H9 (cell line): ENCODE data around the gene ANGPT4. TPM values are rescaled to one million over a fixed set of nuclear protein-coding genes. Genes with fewer than 3 reads are reported as not detected.

Source experiments
- DNase-seq: peaks from one replicate; pipeline ENCODE4 v3.0.0-alpha.2; 2017
- H2AFZ ChIP-seq: one replicate; pipeline ENCODE4 v1.6.1; 2013; ENCODE audit warnings: mild to moderate bottlenecking, low read length, control low read depth, moderate library complexity
- H2AK5ac ChIP-seq: 2 replicates; pipeline ENCODE4 v1.6.1; 2013; ENCODE audit warnings: low read length, control low read depth, mixed read lengths; ENCODE audit not compliant: insufficient read length
- H2BK120ac ChIP-seq: one replicate; pipeline ENCODE4 v1.6.1; 2013; ENCODE audit warnings: low read depth, mild to moderate bottlenecking, low read length, control low read depth, inconsistent platforms; ENCODE audit not compliant: poor library complexity, severe bottlenecking
- H2BK12ac ChIP-seq: 2 replicates; pipeline ENCODE4 v1.6.1; 2013; ENCODE audit warnings: low read length, control low read depth, mixed read lengths, low read depth; ENCODE audit not compliant: insufficient read length
- H2BK15ac ChIP-seq: 2 replicates; pipeline ENCODE4 v1.6.1; 2013; ENCODE audit warnings: low read depth, low read length, control low read depth
- H2BK20ac ChIP-seq: one replicate; pipeline ENCODE4 v1.6.1; 2013; ENCODE audit warnings: low read depth, mild to moderate bottlenecking, low read length, control low read depth, inconsistent platforms; ENCODE audit not compliant: poor library complexity, severe bottlenecking
- H2BK5ac ChIP-seq: 2 replicates; pipeline ENCODE4 v1.6.1; 2013; ENCODE audit warnings: low read length, control low read depth, mixed read lengths; ENCODE audit not compliant: insufficient read length
- H3K14ac ChIP-seq: 2 replicates; pipeline ENCODE4 v1.6.1; 2013; ENCODE audit warnings: low read length, control low read depth; ENCODE audit not compliant: insufficient read depth
- H3K18ac ChIP-seq: 2 replicates; pipeline ENCODE4 v1.6.1; 2013; ENCODE audit warnings: low read depth, mild to moderate bottlenecking, mixed read lengths, low read length, control low read depth; ENCODE audit not compliant: insufficient read length
- H3K23ac ChIP-seq: 2 replicates; pipeline ENCODE4 v1.6.1; 2013; ENCODE audit warnings: low read length, control low read depth, mixed read lengths, low read depth; ENCODE audit not compliant: insufficient read length
- H3K23me2 ChIP-seq: 2 replicates; pipeline ENCODE4 v1.6.1; 2013; ENCODE audit warnings: low read depth, mild to moderate bottlenecking, mixed read lengths, low read length, control low read depth; ENCODE audit not compliant: insufficient read length, poor library complexity, severe bottlenecking
- H3K27ac ChIP-seq: 2 replicates; pipeline ENCODE4 v1.5.1; 2013; ENCODE audit warnings: low read length, control low read depth, mixed read lengths, low read depth; ENCODE audit not compliant: insufficient read length
- H3K27me3 ChIP-seq: 2 replicates; pipeline ENCODE4 v1.6.1; 2013; ENCODE audit warnings: low read length, control low read depth, inconsistent platforms; ENCODE audit not compliant: insufficient read depth
- H3K4ac ChIP-seq: 2 replicates; pipeline ENCODE4 v1.6.1; 2013; ENCODE audit warnings: low read depth, mild to moderate bottlenecking, control low read depth, inconsistent platforms, low read length, moderate library complexity
- H3K4me1 ChIP-seq: 2 replicates; pipeline ENCODE4 v1.6.1; 2013; ENCODE audit warnings: low read length, control low read depth, inconsistent platforms; ENCODE audit not compliant: insufficient read depth
- H3K4me2 ChIP-seq: 2 replicates; pipeline ENCODE4 v1.6.1; 2013; ENCODE audit warnings: low read length, control low read depth, mixed read lengths; ENCODE audit not compliant: insufficient read length, insufficient read depth
- H3K56ac ChIP-seq: 2 replicates; pipeline ENCODE4 v1.6.1; 2013; ENCODE audit warnings: low read depth, mild to moderate bottlenecking, mixed read lengths, low read length, control low read depth; ENCODE audit not compliant: insufficient read length
- H3K79me1 ChIP-seq: 2 replicates; pipeline ENCODE4 v1.6.1; 2013; ENCODE audit warnings: low read depth, mild to moderate bottlenecking, moderate library complexity, low read length, control low read depth, inconsistent platforms; ENCODE audit not compliant: insufficient read depth, poor library complexity, severe bottlenecking
- H3K79me2 ChIP-seq: 2 replicates; pipeline ENCODE4 v1.6.1; 2013; ENCODE audit warnings: low read length, control low read depth, inconsistent platforms; ENCODE audit not compliant: insufficient read depth
- H3K9ac ChIP-seq: 2 replicates; pipeline ENCODE4 v1.6.1; 2013; ENCODE audit warnings: low read length, control low read depth, mixed read lengths; ENCODE audit not compliant: insufficient read length; ENCODE audit errors: extremely low read depth
- H3K9me3 ChIP-seq: one replicate; pipeline ENCODE4 v1.6.1; 2013; ENCODE audit warnings: low read depth, low read length, inconsistent platforms; ENCODE audit not compliant: control insufficient read depth
- H3T11ph ChIP-seq: one replicate; pipeline ENCODE4 v1.6.1; 2013; ENCODE audit warnings: mild to moderate bottlenecking, low read length, control low read depth, inconsistent platforms
- H4K20me1 ChIP-seq: one replicate; pipeline ENCODE4 v1.6.1; 2013; ENCODE audit not compliant: control insufficient read depth, insufficient read length, insufficient read depth
- H4K5ac ChIP-seq: 2 replicates; pipeline ENCODE4 v1.6.1; 2013; ENCODE audit warnings: low read depth, mild to moderate bottlenecking, mixed read lengths, low read length, control low read depth; ENCODE audit not compliant: insufficient read length
- H4K8ac ChIP-seq: replicated peaks from 2 replicates; pipeline ENCODE4 v1.6.1; 2013; ENCODE audit warnings: low read length, control low read depth, mixed read lengths, low read depth; ENCODE audit not compliant: insufficient read length
- H4K91ac ChIP-seq: 2 replicates; pipeline ENCODE4 v1.6.1; 2013; ENCODE audit warnings: low read depth, mild to moderate bottlenecking, moderate library complexity, mixed read lengths, low read length, control low read depth; ENCODE audit not compliant: insufficient read length
- H3K27ac Mint-ChIP-seq, 3 experiments: 2 replicates in 2 of 3; 3 replicates in 1 of 3; pipeline ENCODE4 v1.8.0; 2020 to 2021; ENCODE audit warnings: mixed read lengths in 3 of 3, mild to moderate bottlenecking in 1 of 3, moderate library complexity in 1 of 3
- H3K27me3 Mint-ChIP-seq: 2 replicates; pipeline ENCODE4 v1.8.0; 2021; ENCODE audit warnings: low read depth, mild to moderate bottlenecking, moderate library complexity, mixed read lengths
- H3K36me3 Mint-ChIP-seq, 3 experiments: 2 replicates in 2 of 3; 3 replicates in 1 of 3; pipeline ENCODE4 v1.8.0; 2020 to 2021; ENCODE audit warnings: low read depth in 3 of 3, mixed read lengths in 3 of 3; ENCODE audit not compliant: insufficient read depth in 1 of 3
- H3K4me1 Mint-ChIP-seq, 2 experiments: 2 replicates each; pipeline ENCODE4 v1.8.0; 2020; ENCODE audit warnings: mixed read lengths in 2 of 2
- H3K4me3 Mint-ChIP-seq, 2 experiments: 2 replicates in 1 of 2; 3 replicates in 1 of 2; pipeline ENCODE4 v1.8.0; 2020 to 2021; ENCODE audit warnings: mild to moderate bottlenecking in 2 of 2, mixed read lengths in 2 of 2, moderate library complexity in 1 of 2
- H3K9me3 Mint-ChIP-seq, 2 experiments: 2 replicates in 1 of 2; 3 replicates in 1 of 2; pipeline ENCODE4 v1.8.0; 2020; ENCODE audit warnings: mild to moderate bottlenecking in 2 of 2, mixed read lengths in 2 of 2, moderate library complexity in 1 of 2
- CTCF ChIP-seq: fragments of 200-600 bp; sonication (generic); conservative IDR thresholded peaks from 3 replicates; pipeline ENCODE4 v1.8.0; 2021; ENCODE audit warnings: antibody characterized with exemption, mild to moderate bottlenecking
- WGBS: extraction: QIAGEN DNeasy Blood & Tissue Kit; methylation state at CpG from one replicate; pipeline ENCODE4 v1.1.7; 2013; ENCODE audit warnings: missing lambda C conversion rate, low lambda C conversion rate, mixed read lengths; ENCODE audit not compliant: insufficient read length; ENCODE audit errors: extremely low coverage; 5-methylcytosine and 5-hydroxymethylcytosine counted together
- total RNA-seq: library from RNA; stranded (reverse); gene quantifications from 2 replicates; pipeline ENCODE4 v1.2.1, GENCODE V29; 2021

Gene ANGPT4
- total RNA-seq, 1 experiment from 2014 or later, result 0.11 TPM

GRCh38 chr20:887137-887536, 29.0 kb downstream of the ANGPT4 start:
- 0 out of 2 replicates have a peak, but pooled peaks cover 3% of the 10 kb centered on the region for H3K27me3 ChIP-seq
- H3K27ac ChIP-seq, result no peak overlapping the region
- H2BK12ac ChIP-seq, result no peak overlapping the region
- H2BK5ac ChIP-seq, result no peak overlapping the region
- no peak overlapping the region for H2BK15ac ChIP-seq
- no peak overlapping the region for H4K5ac ChIP-seq
- no peaks in the 10 kb centered on the region for H3K23me2 ChIP-seq
- Mint-ChIP-seq H3K9me3 (no peaks in the 10 kb centered on the region), H3K4me3 (no peak overlapping the region), H3K27me3 (peaks cover 31% of the 10 kb centered on the region), H3K27ac (no peak overlapping the region), H3K4me1 (peaks cover 11 to 19% of the 10 kb centered on the region in 2 experiments), H3K36me3 (no peaks in the 10 kb centered on the region)
- H2BK20ac ChIP-seq, result no peak overlapping the region
- DNase-seq, result no peak
- no peaks in the 10 kb centered on the region for H3K79me2 ChIP-seq
- no peak overlapping the region for H3K56ac ChIP-seq
- H2AK5ac ChIP-seq, result no peak overlapping the region
- no peaks in the 10 kb centered on the region for H3K79me1 ChIP-seq
- no peak overlapping the region for H3K4ac ChIP-seq
- H3K4me2 ChIP-seq, result no peak overlapping the region
- H3K23ac ChIP-seq, result no peak overlapping the region
- no peak overlapping the region for H3T11ph ChIP-seq
- H3K14ac ChIP-seq, result no peak overlapping the region
- no peak overlapping the region for H2BK120ac ChIP-seq
- no peak overlapping the region for H2AFZ ChIP-seq
- H4K91ac ChIP-seq, result no peak overlapping the region
- H4K8ac ChIP-seq, result no peak overlapping the region
- TF ChIP-seq CTCF, result no peak; the same call in 2 of the 3 replicates
- no peak overlapping the region for H3K9ac ChIP-seq
- WGBS, result no CpG with 5 or more reads among the region's 2 CpGs
- no peaks in the 10 kb centered on the region for H3K9me3 ChIP-seq
- H3K4me1 ChIP-seq, result no peaks in the 10 kb centered on the region
- H4K20me1 ChIP-seq, result no peaks in the 10 kb centered on the region
- H3K18ac ChIP-seq, result no peak overlapping the region
